HepG2 (cell line): ENCODE results near the gene TMEM95. TPM values are rescaled to one million over a fixed set of nuclear protein-coding genes. Genes with fewer than 3 reads are reported as not detected.

Experiments
- AGO2 ChIP-seq: fragments of 200-400 bp; formaldehyde crosslinking; optimal IDR thresholded peaks from 2 replicates; pipeline ENCODE3; 2017; ENCODE audit warnings: mild to moderate bottlenecking, low read depth, low read length, moderate library complexity
- KAT7 ChIP-seq: IDR thresholded peaks from 2 replicates; pipeline ENCODE4 v1.6.1; 2018; ENCODE audit warnings: borderline replicate concordance, missing compliant biosample characterization
- KIAA2018 ChIP-seq: sonication (generic); formaldehyde crosslinking; IDR thresholded peaks from 2 replicates; pipeline ENCODE4 v1.5.0; 2020; ENCODE audit warnings: mild to moderate bottlenecking, missing genetic modification reagents, borderline replicate concordance
- ONECUT2 ChIP-seq: sonication (generic); formaldehyde crosslinking; IDR thresholded peaks from 2 replicates; pipeline ENCODE4 v1.4.0; 2020; ENCODE audit warnings: missing genetic modification reagents
- PCBP1 ChIP-seq: fragments of 200-400 bp; formaldehyde crosslinking; IDR thresholded peaks from 2 replicates; pipeline ENCODE4 v1.6.1; 2017; ENCODE audit warnings: mild to moderate bottlenecking, low read depth, low read length, borderline replicate concordance
- POLR2AphosphoS2 ChIP-seq: IDR thresholded peaks from 2 replicates; pipeline ENCODE4 v1.6.1; 2011; ENCODE audit warnings: low read depth, low read length, improper control_type of control experiment
- SKI ChIP-seq: fragments of 450-650 bp; IDR thresholded peaks from one replicate; pipeline ENCODE4 v1.6.1; 2018; ENCODE audit warnings: mild to moderate bottlenecking; ENCODE audit not compliant: partially characterized antibody
- SP4 ChIP-seq: sonication (generic); formaldehyde crosslinking; IDR thresholded peaks from 2 replicates; pipeline ENCODE4 v1.8.1; 2023; ENCODE audit warnings: mild to moderate bottlenecking, missing genetic modification reagents
- TCF12 ChIP-seq, 2 experiments: fragments of 450-650 bp in 1 of 2; sonication (generic) in 1 of 2; formaldehyde crosslinking in 1 of 2; IDR thresholded peaks; 2 replicates each; pipeline versions ENCODE4 v1.6.1 to v1.8.0; 2017 to 2022; ENCODE audit warnings: antibody characterized with exemption in 1 of 2, mild to moderate bottlenecking in 1 of 2, missing genetic modification reagents in 1 of 2, moderate library complexity in 1 of 2
- ZBTB38 ChIP-seq: sonication (generic); formaldehyde crosslinking; IDR thresholded peaks from 2 replicates; pipeline ENCODE4 v1.5.1; 2020; ENCODE audit warnings: mild to moderate bottlenecking, missing genetic modification reagents
- ZFP41 ChIP-seq: sonication (generic); formaldehyde crosslinking; IDR thresholded peaks from 2 replicates; pipeline ENCODE4 v1.4.0; 2020; ENCODE audit warnings: mild to moderate bottlenecking, missing genetic modification reagents, borderline replicate concordance
- ZNF430 ChIP-seq: sonication (generic); formaldehyde crosslinking; IDR thresholded peaks from 2 replicates; pipeline ENCODE4 v1.9.0; 2021; ENCODE audit warnings: mild to moderate bottlenecking, missing genetic modification reagents
- ZNF484 ChIP-seq: sonication (generic); formaldehyde crosslinking; IDR thresholded peaks from 2 replicates; pipeline ENCODE4 v1.5.1; 2020; ENCODE audit warnings: mild to moderate bottlenecking, low read depth, missing genetic modification reagents, borderline replicate concordance
- ZNF570 ChIP-seq: sonication (generic); formaldehyde crosslinking; IDR thresholded peaks from 2 replicates; pipeline ENCODE4 v1.4.0; 2020; ENCODE audit warnings: mild to moderate bottlenecking, missing genetic modification reagents, borderline replicate concordance
- ZSCAN20 ChIP-seq: sonication (generic); formaldehyde crosslinking; IDR thresholded peaks from 2 replicates; pipeline ENCODE4 v1.4.0; 2020; ENCODE audit warnings: missing genetic modification reagents, mild to moderate bottlenecking, borderline replicate concordance
- polyA plus RNA-seq, 8 experiments: library from polyadenylated mRNA; depleted of rRNA in 3 of 8; stranded (reverse) in 7 of 8; unstranded in 1 of 8; fragments of >200 nt; fragmentation: Illumina TruSeq in 4 of 8; extraction: Trizol in 4 of 8; gene quantifications; 2 replicates each; pipeline versions ENCODE4 v1.2.1 to v1.2.3, GENCODE V29; 2011 to 2016; ENCODE audit warnings: low read depth in 4 of 8, missing spikeins in 1 of 8, mixed read lengths in 1 of 8; ENCODE audit not compliant: insufficient read depth in 1 of 8
- total RNA-seq, 5 experiments: library from RNA; depleted of rRNA; stranded (reverse); fragments of >200 nt; fragmentation: Illumina TruSeq; extraction: Trizol; gene quantifications; 2 replicates each; pipeline ENCODE4 v1.2.3, GENCODE V29; 2016; ENCODE audit warnings: low read depth in 1 of 5
- TF ChIP-seq, protein P1 (sequence below): sonication (generic); formaldehyde crosslinking; IDR thresholded peaks from 2 replicates; pipeline ENCODE4 v1.9.0; 2022; ENCODE audit warnings: missing genetic modification reagents, mild to moderate bottlenecking, borderline replicate concordance
- TF ChIP-seq, protein P2 (sequence below): sonication (generic); formaldehyde crosslinking; IDR thresholded peaks from 2 replicates; pipeline ENCODE4 v1.4.0; 2020; ENCODE audit warnings: mild to moderate bottlenecking, missing genetic modification reagents

TMEM95 gene
- total and polyA plus RNA-seq, 2 of the 13 experiments (the other 11 are each of a cell fraction or from before 2014, with no cell fraction given): not detected

GRCh38 chr17:7323731-7324437, 31.1 kb upstream of the TMEM95 start (continued):
- TF ChIP-seq KIAA2018 (CRISPR knock-in tag) (no peak), ZNF484 (CRISPR knock-in tag) (no peak), SKI (no peak), ZNF570 (no peak), ONECUT2 (CRISPR knock-in tag) (no peak), AGO2 (peak; percentile 49), ZSCAN20 (no peak), PCBP1 (0 out of 2 replicates have a peak, but pooled peaks have one; percentile 47), ZBTB38 (CRISPR knock-in tag) (peak; percentile 89), POLR2AphosphoS2 (no peak), SP4 (CRISPR knock-in tag) (no peak), ZNF430 (CRISPR knock-in tag) (no peak), KAT7 (CRISPR knock-in tag) (no peak), TCF12 (IDR thresholded peaks at IDR 0.05) (no peak), TCF12 (CRISPR knock-in tag; IDR thresholded peaks at IDR 0.05) (no peak), ZFP41 (CRISPR knock-in tag) (no peak)
- TF ChIP-seq, protein P1, sequence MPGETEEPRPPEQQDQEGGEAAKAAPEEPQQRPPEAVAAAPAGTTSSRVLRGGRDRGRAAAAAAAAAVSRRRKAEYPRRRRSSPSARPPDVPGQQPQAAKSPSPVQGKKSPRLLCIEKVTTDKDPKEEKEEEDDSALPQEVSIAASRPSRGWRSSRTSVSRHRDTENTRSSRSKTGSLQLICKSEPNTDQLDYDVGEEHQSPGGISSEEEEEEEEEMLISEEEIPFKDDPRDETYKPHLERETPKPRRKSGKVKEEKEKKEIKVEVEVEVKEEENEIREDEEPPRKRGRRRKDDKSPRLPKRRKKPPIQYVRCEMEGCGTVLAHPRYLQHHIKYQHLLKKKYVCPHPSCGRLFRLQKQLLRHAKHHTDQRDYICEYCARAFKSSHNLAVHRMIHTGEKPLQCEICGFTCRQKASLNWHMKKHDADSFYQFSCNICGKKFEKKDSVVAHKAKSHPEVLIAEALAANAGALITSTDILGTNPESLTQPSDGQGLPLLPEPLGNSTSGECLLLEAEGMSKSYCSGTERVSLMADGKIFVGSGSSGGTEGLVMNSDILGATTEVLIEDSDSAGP (CRISPR knock-in tag): peak; percentile 26; the same call in 1 of the 2 replicates
- TF ChIP-seq, protein P2, sequence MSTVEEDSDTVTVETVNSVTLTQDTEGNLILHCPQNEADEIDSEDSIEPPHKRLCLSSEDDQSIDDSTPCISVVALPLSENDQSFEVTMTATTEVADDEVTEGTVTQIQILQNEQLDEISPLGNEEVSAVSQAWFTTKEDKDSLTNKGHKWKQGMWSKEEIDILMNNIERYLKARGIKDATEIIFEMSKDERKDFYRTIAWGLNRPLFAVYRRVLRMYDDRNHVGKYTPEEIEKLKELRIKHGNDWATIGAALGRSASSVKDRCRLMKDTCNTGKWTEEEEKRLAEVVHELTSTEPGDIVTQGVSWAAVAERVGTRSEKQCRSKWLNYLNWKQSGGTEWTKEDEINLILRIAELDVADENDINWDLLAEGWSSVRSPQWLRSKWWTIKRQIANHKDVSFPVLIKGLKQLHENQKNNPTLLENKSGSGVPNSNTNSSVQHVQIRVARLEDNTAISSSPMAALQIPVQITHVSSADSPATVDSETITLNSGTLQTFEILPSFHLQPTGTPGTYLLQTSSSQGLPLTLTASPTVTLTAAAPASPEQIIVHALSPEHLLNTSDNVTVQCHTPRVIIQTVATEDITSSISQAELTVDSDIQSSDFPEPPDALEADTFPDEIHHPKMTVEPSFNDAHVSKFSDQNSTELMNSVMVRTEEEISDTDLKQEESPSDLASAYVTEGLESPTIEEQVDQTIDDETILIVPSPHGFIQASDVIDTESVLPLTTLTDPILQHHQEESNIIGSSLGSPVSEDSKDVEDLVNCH (CRISPR knock-in tag): no peak
